GM12864 (cell line): ENCODE measurements around the gene LTA4H.

Experiments
- DNase-seq: peaks from one replicate; pipeline ENCODE4 v3.0.0-alpha.2; 2011; ENCODE audit warnings: low read depth
- H3K4me3 ChIP-seq: 2 replicates; pipeline ENCODE4 v1.5.1; 2011; ENCODE audit warnings: mild to moderate bottlenecking, low read depth, low read length, control low read depth
- TF ChIP-seq, protein P1 (sequence below): IDR thresholded peaks from 2 replicates; pipeline ENCODE4 v1.5.1; 2011; ENCODE audit warnings: low read depth, mild to moderate bottlenecking, moderate library complexity, low read length, control low read depth, inconsistent platforms; ENCODE audit errors: missing control alignments

Gene LTA4H

DNA sequence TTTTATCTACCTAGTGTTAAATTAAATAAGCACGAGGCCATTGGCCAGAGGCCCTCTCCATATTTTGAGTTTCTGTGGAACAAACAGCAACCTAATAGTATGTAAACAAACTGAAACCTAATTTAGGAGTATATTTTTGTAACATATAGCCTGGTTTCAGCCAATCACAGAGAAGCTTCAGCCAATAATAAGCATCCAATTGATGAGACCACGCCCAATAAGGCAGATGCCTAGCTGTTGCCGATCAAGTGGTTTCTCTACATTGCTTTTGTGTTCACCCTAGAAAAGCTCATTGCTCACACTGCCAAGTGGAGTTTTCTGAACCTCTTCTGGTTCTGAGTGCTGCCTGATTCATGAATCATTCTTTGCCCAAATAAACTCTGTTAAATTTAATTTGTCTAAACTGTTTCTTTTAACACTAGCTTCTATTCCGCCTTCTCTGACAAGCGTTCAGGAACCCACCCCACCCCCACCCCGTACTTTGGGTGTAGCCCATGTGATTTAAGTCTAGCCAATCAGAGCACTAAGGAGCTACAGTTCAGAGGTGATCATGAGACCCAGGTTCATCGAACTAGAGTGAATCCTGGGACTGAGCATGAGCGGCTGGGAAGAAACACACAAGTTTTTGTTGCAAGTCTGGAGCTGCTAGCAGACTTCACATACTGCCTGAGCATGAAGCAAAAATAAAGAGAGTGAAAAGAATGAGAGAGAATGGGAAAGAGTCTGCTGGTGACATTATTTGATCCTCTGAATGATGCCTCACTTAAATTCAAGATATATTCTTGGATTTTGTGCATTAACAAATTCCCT lies 21.5 kb upstream of the LTA4H start:
- no peak for DNase-seq
- TF ChIP-seq, protein P1, sequence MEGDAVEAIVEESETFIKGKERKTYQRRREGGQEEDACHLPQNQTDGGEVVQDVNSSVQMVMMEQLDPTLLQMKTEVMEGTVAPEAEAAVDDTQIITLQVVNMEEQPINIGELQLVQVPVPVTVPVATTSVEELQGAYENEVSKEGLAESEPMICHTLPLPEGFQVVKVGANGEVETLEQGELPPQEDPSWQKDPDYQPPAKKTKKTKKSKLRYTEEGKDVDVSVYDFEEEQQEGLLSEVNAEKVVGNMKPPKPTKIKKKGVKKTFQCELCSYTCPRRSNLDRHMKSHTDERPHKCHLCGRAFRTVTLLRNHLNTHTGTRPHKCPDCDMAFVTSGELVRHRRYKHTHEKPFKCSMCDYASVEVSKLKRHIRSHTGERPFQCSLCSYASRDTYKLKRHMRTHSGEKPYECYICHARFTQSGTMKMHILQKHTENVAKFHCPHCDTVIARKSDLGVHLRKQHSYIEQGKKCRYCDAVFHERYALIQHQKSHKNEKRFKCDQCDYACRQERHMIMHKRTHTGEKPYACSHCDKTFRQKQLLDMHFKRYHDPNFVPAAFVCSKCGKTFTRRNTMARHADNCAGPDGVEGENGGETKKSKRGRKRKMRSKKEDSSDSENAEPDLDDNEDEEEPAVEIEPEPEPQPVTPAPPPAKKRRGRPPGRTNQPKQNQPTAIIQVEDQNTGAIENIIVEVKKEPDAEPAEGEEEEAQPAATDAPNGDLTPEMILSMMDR = no peak

DNA sequence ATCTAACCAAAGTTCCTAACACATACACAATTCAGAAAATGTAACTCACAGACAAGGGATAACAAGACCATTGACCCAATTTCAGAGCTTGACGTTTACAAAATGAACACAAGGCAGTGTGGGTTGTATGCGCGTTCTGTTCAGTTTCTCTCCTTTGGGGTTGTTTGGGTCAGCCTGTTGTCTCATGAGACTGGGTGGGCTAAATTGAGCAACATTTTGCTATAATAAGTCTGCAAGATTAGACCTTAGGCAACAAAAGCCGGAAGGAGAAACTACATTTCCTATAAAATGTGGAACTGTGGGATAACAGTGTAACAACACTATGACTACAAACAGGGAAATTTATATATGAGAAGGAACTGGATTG lies 18.8 kb upstream of the LTA4H start:
- TF ChIP-seq, protein P1 = no peak
- H3K4me3 ChIP-seq = no peak overlapping the region
- DNase-seq = no peak

More for the DNA sequence above, 21.5 kb upstream of the LTA4H start:
- no peak overlapping the region for H3K4me3 ChIP-seq

DNA sequence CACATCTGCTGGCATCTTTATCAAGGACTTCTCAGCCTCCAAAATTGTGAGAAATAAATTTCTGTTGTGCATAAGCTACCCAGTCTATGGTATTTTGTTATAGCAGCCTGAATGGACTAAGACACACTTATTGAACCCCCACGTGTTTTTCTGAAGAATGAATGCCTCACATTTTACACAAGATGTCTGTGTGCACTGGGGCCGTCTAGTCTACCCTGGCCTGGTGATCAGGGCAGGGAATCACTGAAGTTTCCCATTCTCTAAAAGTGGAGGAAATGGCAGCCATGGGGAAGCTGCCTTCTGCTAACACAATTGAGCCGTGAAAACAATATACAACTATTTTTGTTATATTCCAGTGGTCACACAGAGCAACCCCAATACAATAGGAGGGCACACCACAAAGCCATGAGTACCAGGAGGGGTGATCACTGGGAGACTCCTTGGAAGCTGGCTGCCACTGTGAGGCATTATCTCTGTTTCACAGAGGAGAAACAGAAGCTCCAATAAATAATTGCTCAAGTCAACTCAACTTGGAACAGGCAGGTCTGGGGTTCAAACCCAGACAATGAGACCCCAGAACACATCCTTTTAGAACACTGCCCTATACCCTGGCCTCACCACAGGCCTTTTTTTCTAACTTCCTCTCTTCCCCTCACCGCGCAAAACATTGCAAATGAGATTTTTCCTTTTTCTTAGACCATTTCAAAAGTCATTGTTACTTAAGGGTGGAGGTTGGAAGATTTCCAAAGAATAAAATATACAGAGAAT lies 18.3 kb upstream of the LTA4H start:
- DNase-seq = no peak
- H3K4me3 ChIP-seq = no peak overlapping the region
- TF ChIP-seq, protein P1 = no peak

DNA sequence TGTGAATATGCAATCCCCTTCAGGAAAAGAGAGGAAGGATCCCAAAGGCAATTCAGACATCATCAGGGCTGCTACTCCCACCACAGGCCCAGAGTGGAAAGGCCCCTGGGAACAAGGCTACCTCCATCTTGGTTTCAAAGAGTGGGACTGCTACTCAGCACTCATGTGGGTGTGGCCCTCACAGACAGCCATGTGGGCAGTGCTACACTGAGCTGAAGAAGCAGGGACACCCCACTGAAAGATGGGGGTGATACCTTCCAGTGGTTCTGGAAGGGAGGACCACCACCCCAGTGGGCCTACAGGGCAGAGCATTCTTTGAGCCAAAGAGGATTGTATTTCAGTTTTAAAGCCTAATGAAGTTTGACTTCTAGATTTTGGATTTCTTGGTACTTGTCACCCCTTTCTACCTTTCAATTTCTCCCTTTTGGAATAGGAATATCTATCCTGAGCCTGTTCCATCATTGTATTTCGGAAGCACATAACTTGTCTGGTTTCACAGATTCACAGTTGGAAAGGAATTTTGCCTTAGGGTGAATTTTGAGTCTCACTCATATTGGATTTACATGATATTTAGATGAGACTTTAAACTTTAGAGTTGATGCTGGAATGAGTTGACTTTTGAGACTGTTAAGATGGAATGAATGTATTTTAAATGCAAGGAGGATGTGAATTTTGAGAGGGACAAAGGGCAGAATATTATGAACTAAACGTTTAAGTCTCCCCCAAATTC lies 16.5 kb upstream of the LTA4H start:
- DNase-seq = no peak
- TF ChIP-seq, protein P1 = no peak
- no peak overlapping the region for H3K4me3 ChIP-seq

DNA sequence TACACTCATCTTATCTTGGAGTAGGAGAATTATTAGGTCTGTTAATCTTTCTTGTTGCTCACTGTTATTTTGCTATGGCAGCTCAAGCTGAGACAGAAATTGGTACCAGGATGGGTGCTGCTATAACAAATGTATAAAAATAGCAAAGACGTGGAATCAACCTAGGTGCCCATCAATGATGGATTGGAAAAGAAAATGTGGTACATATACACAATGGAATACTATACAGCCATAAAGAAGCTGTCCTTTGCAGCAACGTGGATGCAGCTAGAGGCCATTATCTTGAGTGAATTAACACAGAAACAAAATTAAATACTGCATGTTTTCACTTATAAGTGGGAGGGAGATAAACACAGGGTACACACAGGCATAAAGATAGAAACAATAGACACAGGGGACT lies 14.8 kb upstream of the LTA4H start:
- DNase-seq = no peak
- no peak overlapping the region for H3K4me3 ChIP-seq
- TF ChIP-seq, protein P1 = no peak

DNA sequence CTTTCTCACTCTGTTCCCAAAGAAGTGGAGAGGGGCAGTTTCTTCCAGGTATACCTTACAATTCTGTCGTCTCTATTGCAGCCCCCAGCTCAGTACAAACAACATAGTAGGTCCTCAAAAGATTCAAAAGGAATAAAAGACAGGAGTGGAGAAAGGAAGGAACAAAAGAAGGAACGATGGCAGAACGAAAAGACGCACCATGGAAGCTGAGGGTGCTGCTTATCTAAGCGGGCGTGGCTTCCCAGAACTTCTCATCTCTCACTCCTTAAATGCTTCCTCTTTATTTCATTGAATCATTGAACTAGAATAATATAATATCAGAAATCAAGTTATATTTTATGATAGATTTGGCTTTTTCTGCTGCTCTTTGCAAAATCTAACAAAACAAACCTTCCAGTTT lies 13.7 kb upstream of the LTA4H start:
- DNase-seq = no peak
- TF ChIP-seq, protein P1 = no peak
- no peak overlapping the region for H3K4me3 ChIP-seq
